IMR-90 (cell line): Measurements from ENCODE around the gene SV2C. TPM values are rescaled to one million over a fixed set of nuclear protein-coding genes. Genes with fewer than 3 reads are reported as not detected.
"Not testable (repeated sequence)": the region's sequence is repeated elsewhere in the genome, so short reads cannot be mapped to it uniquely, and the experiment has no call there.

ENCODE experiments used
- ATAC-seq: fragments of 200-7000 bp; cut with Tn5 transposase; 2 replicates; pipeline ENCODE4 v1.9.1; 2020; ENCODE audit warnings: low read depth, mild to moderate bottlenecking, moderate library complexity
- BruUV-seq: library from RNA; stranded (reverse); fragments of 400-500 nt; replicated peaks from 2 replicates; lab custom pipeline; 2021; lab: Mats Ljungman, UMichigan
- CTCF ChIA-PET: fragments of 300-600 bp; formaldehyde crosslinking; extraction: SDS; loops from one replicate; lab custom pipeline; 2021; ENCODE audit warnings: antibody characterized with exemption; lab: Yijun Ruan, JAX
- POLR2A ChIA-PET: fragments of 300-600 bp; sonication (Branson Sonifier 250); formaldehyde crosslinking; loops from one replicate; lab custom pipeline; 2022; ENCODE audit warnings: antibody characterized with exemption; ENCODE audit not compliant: unreplicated experiment; lab: Charles Lee
- DNase-seq: peaks from one replicate; pipeline ENCODE4 v3.0.0; 2013
- H2AFZ ChIP-seq: replicated peaks from 2 replicates; pipeline ENCODE3; 2013; ENCODE audit warnings: low read length, mild to moderate bottlenecking; ENCODE audit not compliant: poor library complexity
- H2AK5ac ChIP-seq: 2 replicates; pipeline ENCODE4 v1.6.1; 2013; ENCODE audit warnings: low read depth, low read length, inconsistent platforms
- H2AK9ac ChIP-seq: replicated peaks from 2 replicates; pipeline ENCODE3; 2013; ENCODE audit warnings: mild to moderate bottlenecking, low read depth, low read length, moderate library complexity; ENCODE audit not compliant: poor library complexity
- H2BK120ac ChIP-seq: 2 replicates; pipeline ENCODE4 v1.6.1; 2013; ENCODE audit warnings: low read depth, low read length, inconsistent platforms
- H2BK15ac ChIP-seq: 3 replicates; pipeline ENCODE4 v1.6.1; 2013; ENCODE audit warnings: low read depth, low read length, inconsistent platforms
- H2BK20ac ChIP-seq: 2 replicates; pipeline ENCODE4 v1.6.1; 2013; ENCODE audit warnings: low read depth, mild to moderate bottlenecking, inconsistent platforms, low read length, moderate library complexity
- H2BK5ac ChIP-seq: 2 replicates; pipeline ENCODE4 v1.6.1; 2013; ENCODE audit warnings: mild to moderate bottlenecking, low read depth, low read length, inconsistent platforms; ENCODE audit not compliant: poor library complexity, severe bottlenecking
- H3K14ac ChIP-seq: replicated peaks from 2 replicates; pipeline ENCODE4 v1.6.1; 2013; ENCODE audit warnings: low read depth, low read length, inconsistent platforms
- H3K18ac ChIP-seq: 2 replicates; pipeline ENCODE4 v1.6.1; 2013; ENCODE audit warnings: low read depth, low read length, control low read depth
- H3K23ac ChIP-seq: 2 replicates; pipeline ENCODE4 v1.6.1; 2013; ENCODE audit warnings: low read depth, low read length, inconsistent platforms
- H3K27ac ChIP-seq: 2 replicates; pipeline ENCODE4 v1.5.1; 2013; ENCODE audit warnings: mild to moderate bottlenecking, control low read depth, low read length; ENCODE audit not compliant: insufficient read depth
- H3K27me3 ChIP-seq: 2 replicates; pipeline ENCODE4 v1.6.1; 2013; ENCODE audit warnings: low read length; ENCODE audit not compliant: control insufficient read depth, insufficient read depth
- H3K36me3 ChIP-seq: 2 replicates; pipeline ENCODE4 v1.6.1; 2013; ENCODE audit warnings: low read length, mixed read lengths; ENCODE audit not compliant: control insufficient read depth, insufficient read depth
- H3K4ac ChIP-seq: 2 replicates; pipeline ENCODE4 v1.6.1; 2013; ENCODE audit warnings: low read depth, low read length, inconsistent platforms
- H3K4me1 ChIP-seq: 2 replicates; pipeline ENCODE4 v1.6.1; 2013; ENCODE audit warnings: low read length, mixed read lengths; ENCODE audit not compliant: control insufficient read depth, insufficient read depth
- H3K4me2 ChIP-seq: 2 replicates; pipeline ENCODE4 v1.6.1; 2013; ENCODE audit warnings: low read depth, mild to moderate bottlenecking, control low read depth, low read length, moderate library complexity
- H3K4me3 ChIP-seq: 2 replicates; pipeline ENCODE4 v1.5.1; 2013; ENCODE audit warnings: low read depth, mild to moderate bottlenecking, control low read depth, low read length, moderate library complexity; ENCODE audit not compliant: insufficient read depth
- H3K56ac ChIP-seq: 2 replicates; pipeline ENCODE4 v1.6.1; 2013; ENCODE audit warnings: low read length, inconsistent platforms; ENCODE audit not compliant: insufficient read depth; ENCODE audit errors: extremely low read depth
- H3K79me1 ChIP-seq, 2 experiments: 2 replicates each; pipeline ENCODE4 v1.6.1; 2013; ENCODE audit warnings: low read length in 2 of 2, inconsistent platforms in 1 of 2, low read depth in 1 of 2
- H3K9ac ChIP-seq: 2 replicates; pipeline ENCODE4 v1.6.1; 2013; ENCODE audit warnings: low read depth, low read length, control low read depth
- H3K9me1 ChIP-seq: 2 replicates; pipeline ENCODE4 v1.6.1; 2013; ENCODE audit warnings: low read length, inconsistent platforms; ENCODE audit not compliant: insufficient read depth
- H3K9me3 ChIP-seq: 2 replicates; pipeline ENCODE4 v1.6.1; 2013; ENCODE audit warnings: low read length; ENCODE audit not compliant: control insufficient read depth, insufficient read depth
- H4K20me1 ChIP-seq: 2 replicates; pipeline ENCODE4 v1.6.1; 2013; ENCODE audit warnings: low read length, inconsistent platforms; ENCODE audit not compliant: insufficient read depth
- H4K5ac ChIP-seq: 2 replicates; pipeline ENCODE4 v1.6.1; 2013; ENCODE audit warnings: mild to moderate bottlenecking, low read depth, low read length, control low read depth
- H4K8ac ChIP-seq, 2 experiments: 2 replicates each; pipeline ENCODE4 v1.6.1; 2013; ENCODE audit warnings: low read depth in 2 of 2, low read length in 2 of 2, control low read depth in 1 of 2, inconsistent platforms in 1 of 2
- H4K91ac ChIP-seq: 2 replicates; pipeline ENCODE4 v1.6.1; 2013; ENCODE audit warnings: low read depth, low read length, inconsistent platforms; ENCODE audit not compliant: insufficient read depth
- BHLHE40 ChIP-seq: fragments of 150-350 bp; IDR thresholded peaks from 2 replicates; pipeline ENCODE4 v1.6.1; 2016; ENCODE audit warnings: mild to moderate bottlenecking, low read depth, low read length
- MAFK ChIP-seq: IDR thresholded peaks from 2 replicates; pipeline ENCODE4 v1.6.1; 2012; ENCODE audit warnings: low read depth, low read length, improper control_type of control experiment
- MXI1 ChIP-seq: IDR thresholded peaks from 2 replicates; pipeline ENCODE4 v1.6.1; 2012; ENCODE audit warnings: low read depth, mild to moderate bottlenecking, low read length, moderate library complexity, borderline replicate concordance
- RAD21 ChIP-seq: IDR thresholded peaks from 2 replicates; pipeline ENCODE4 v1.6.1; 2012; ENCODE audit warnings: low read length, improper control_type of control experiment
- RFX5 ChIP-seq: IDR thresholded peaks from 2 replicates; pipeline ENCODE4 v1.8.0; 2012; ENCODE audit warnings: low read depth, mild to moderate bottlenecking, low read length, moderate library complexity
- WGBS, 2 experiments: methylation state at CpG; one replicate each; pipeline versions ENCODE4 v1.1.5 to v1.1.7; 2013; ENCODE audit warnings: missing lambda C conversion rate in 2 of 2; ENCODE audit not compliant: insufficient read length in 1 of 2; ENCODE audit errors: extremely low coverage in 2 of 2; 5-methylcytosine and 5-hydroxymethylcytosine counted together
- dilution Hi-C: fragments of 300-500 bp; cut with HindIII; formaldehyde crosslinking; loops from one replicate; pipeline ENCODE4 v1.14.3; 2018; ENCODE audit warnings: low sequenced_read_pairs; ENCODE audit not compliant: unreplicated experiment
- in situ Hi-C: fragments of 300-500 bp; cut with MboI; formaldehyde crosslinking; loops from 3 replicates; pipeline ENCODE4 v1.14.3; 2019; ENCODE audit warnings: low sequenced_read_pairs, inconsistent platforms, mixed read lengths
- intact Hi-C: fragments of 100-400 bp; cut with micrococcal nuclease; formaldehyde crosslinking; loops from 2 replicates; pipeline ENCODE4 v1.10.0; 2022
- polyA plus RNA-seq, 3 experiments: library from polyadenylated mRNA; depleted of rRNA; stranded (reverse); fragments of >200 nt; gene quantifications; 2 replicates each; pipeline ENCODE4 v1.2.3, GENCODE V29; 2012; ENCODE audit warnings: low replicate concordance in 1 of 3
- total RNA-seq: library from RNA; depleted of rRNA; stranded (reverse); fragments of >200 nt; gene quantifications from 2 replicates; pipeline ENCODE4 v1.2.3, GENCODE V29; 2012
- TF ChIP-seq, protein P1 (sequence below): fragments of 150-350 bp; IDR thresholded peaks from 2 replicates; pipeline ENCODE4 v1.6.1; 2017; ENCODE audit warnings: mild to moderate bottlenecking, antibody characterized with exemption, low read length, low read depth
- TF ChIP-seq, protein P2 (sequence below): conservative IDR thresholded peaks from 2 replicates; pipeline ENCODE4 v1.5.1; 2012; ENCODE audit warnings: mild to moderate bottlenecking, low read depth, low read length, improper control_type of control experiment

SV2C gene
- total and polyA plus RNA-seq, 2 of the 4 experiments (the other 2 are of a cell fraction) = not detected

DNA sequence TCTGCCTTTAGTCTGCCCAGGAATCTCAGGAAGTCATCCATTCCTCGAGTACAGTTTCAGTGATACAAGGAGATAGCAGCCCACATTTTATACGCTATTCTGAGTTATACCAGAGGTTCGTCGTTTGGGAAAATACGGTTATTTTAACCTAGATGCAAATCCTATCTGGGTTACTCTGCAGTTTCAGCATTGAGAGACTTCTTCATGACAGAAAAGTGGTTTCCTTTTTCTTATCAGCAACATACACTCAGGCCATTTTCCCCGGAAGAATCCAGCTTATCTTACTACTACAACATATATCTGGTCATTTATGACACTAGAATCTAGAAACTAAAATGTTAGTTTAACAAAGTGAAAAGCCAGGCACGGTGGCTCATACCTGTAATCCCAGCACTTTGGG, 236.5 kb downstream of the SV2C start:
- no peaks in the 10 kb centered on the region for H3K36me3 ChIP-seq
- CTCF ChIA-PET = no interaction called here
- no peak overlapping the region for H2AFZ ChIP-seq
- no peaks in the 10 kb centered on the region for H3K9me1 ChIP-seq
- dilution Hi-C loops (no loop called here), intact Hi-C loops (no loop called here), in situ Hi-C loops (no loop called here)
- DNase-seq (no peak), ATAC-seq (no peak)
- no peak overlapping the region for H2AK5ac ChIP-seq
- H2BK120ac ChIP-seq = no peak overlapping the region
- no peak overlapping the region for H3K27ac ChIP-seq
- H2BK15ac ChIP-seq = no peak overlapping the region
- no peak overlapping the region for H3K18ac ChIP-seq
- H4K91ac ChIP-seq = no peak overlapping the region
- H3K27me3 ChIP-seq = no peaks in the 10 kb centered on the region; the same call in 1 of the 2 replicates
- no CpG with 5 or more reads among the region's 7 CpGs for WGBS, 2 experiments
- no peak overlapping the region for H3K4me3 ChIP-seq
- H3K9me3 ChIP-seq = no peaks in the 10 kb centered on the region
- POLR2A ChIA-PET = no interaction called here
- no peak overlapping the region for H3K9ac ChIP-seq
- no peak overlapping the region for H2BK5ac ChIP-seq
- H3K23ac ChIP-seq = no peak overlapping the region
- H4K8ac ChIP-seq = no peak overlapping the region
- no peaks in the 10 kb centered on the region for H3K4me1 ChIP-seq
- no peaks in the 10 kb centered on the region for H4K20me1 ChIP-seq
- H3K56ac ChIP-seq = no peak overlapping the region
- H3K79me1 ChIP-seq = no peaks in the 10 kb centered on the region
- H2AK9ac ChIP-seq = no peak overlapping the region
- H3K14ac ChIP-seq = no peak overlapping the region
- no peak overlapping the region for H2BK20ac ChIP-seq
- TF ChIP-seq, protein P1, sequence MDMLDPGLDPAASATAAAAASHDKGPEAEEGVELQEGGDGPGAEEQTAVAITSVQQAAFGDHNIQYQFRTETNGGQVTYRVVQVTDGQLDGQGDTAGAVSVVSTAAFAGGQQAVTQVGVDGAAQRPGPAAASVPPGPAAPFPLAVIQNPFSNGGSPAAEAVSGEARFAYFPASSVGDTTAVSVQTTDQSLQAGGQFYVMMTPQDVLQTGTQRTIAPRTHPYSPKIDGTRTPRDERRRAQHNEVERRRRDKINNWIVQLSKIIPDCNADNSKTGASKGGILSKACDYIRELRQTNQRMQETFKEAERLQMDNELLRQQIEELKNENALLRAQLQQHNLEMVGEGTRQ = no peak
- TF ChIP-seq MAFK (no peak), BHLHE40 (no peak), MXI1 (no peak), RAD21 (no peak), RFX5 (no peak)
- TF ChIP-seq, protein P2, sequence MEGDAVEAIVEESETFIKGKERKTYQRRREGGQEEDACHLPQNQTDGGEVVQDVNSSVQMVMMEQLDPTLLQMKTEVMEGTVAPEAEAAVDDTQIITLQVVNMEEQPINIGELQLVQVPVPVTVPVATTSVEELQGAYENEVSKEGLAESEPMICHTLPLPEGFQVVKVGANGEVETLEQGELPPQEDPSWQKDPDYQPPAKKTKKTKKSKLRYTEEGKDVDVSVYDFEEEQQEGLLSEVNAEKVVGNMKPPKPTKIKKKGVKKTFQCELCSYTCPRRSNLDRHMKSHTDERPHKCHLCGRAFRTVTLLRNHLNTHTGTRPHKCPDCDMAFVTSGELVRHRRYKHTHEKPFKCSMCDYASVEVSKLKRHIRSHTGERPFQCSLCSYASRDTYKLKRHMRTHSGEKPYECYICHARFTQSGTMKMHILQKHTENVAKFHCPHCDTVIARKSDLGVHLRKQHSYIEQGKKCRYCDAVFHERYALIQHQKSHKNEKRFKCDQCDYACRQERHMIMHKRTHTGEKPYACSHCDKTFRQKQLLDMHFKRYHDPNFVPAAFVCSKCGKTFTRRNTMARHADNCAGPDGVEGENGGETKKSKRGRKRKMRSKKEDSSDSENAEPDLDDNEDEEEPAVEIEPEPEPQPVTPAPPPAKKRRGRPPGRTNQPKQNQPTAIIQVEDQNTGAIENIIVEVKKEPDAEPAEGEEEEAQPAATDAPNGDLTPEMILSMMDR = no peak
- H4K5ac ChIP-seq = no peak overlapping the region
- no peak overlapping the region for H3K4ac ChIP-seq
- BruUV-seq = no TSS peak
- H3K4me2 ChIP-seq = no peak overlapping the region

DNA sequence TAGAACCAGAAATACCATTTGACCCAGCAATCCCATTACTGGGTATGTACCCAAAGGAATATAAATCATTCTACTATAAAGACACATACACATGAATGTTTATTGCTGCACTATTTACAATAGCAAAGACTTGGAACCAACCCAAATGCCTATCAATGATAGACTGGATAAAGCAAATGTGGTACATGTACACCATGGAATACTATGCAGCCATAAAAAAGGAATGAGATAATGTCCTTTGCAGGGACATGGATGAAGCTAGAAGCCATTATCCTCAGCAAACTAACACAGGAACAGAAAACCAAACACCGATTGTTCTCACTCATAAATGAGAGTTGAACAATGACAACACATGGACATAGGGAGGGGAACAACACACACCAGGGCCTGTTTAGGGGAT, 240.3 kb downstream of the SV2C start:
- H3K9ac ChIP-seq, in situ Hi-C loops, POLR2A ChIA-PET: not testable (repeated sequence)

More for the DNA sequence above, 240.3 kb downstream of the SV2C start:
- CTCF ChIA-PET, H4K5ac ChIP-seq, H3K23ac ChIP-seq, H3K9me3 ChIP-seq, H3K4ac ChIP-seq, H3K79me1 ChIP-seq, H3K36me3 ChIP-seq, dilution Hi-C loops, H3K4me3 ChIP-seq, H4K91ac ChIP-seq, H2BK15ac ChIP-seq, intact Hi-C loops, H3K9me1 ChIP-seq, H3K27ac ChIP-seq, H2AK5ac ChIP-seq, H3K4me2 ChIP-seq, H3K14ac ChIP-seq, H2AK9ac ChIP-seq, H2BK20ac ChIP-seq, ATAC-seq, H4K20me1 ChIP-seq, H2BK120ac ChIP-seq, H3K56ac ChIP-seq, DNase-seq, H4K8ac ChIP-seq, H2AFZ ChIP-seq, H3K4me1 ChIP-seq, H3K18ac ChIP-seq, BruUV-seq, H2BK5ac ChIP-seq: not testable (repeated sequence)
- no CpG with 5 or more reads among the region's 1 CpG for WGBS, 2 experiments
- H3K27me3 ChIP-seq = peaks cover 11% of the 10 kb centered on the region
